Measurements from ENCODE around the gene CCDC57.
"Not testable (repeated sequence)": the region's sequence is repeated elsewhere in the genome, so short reads cannot be mapped to it uniquely, and the experiment has no call there.

CCDC57 gene

GRCh38 chr17:82210655-82211054, 2.0 kb downstream of the CCDC57 start:
- H3K27me3 ChIP-seq (replicated peaks in 2 of 5; ENCODE audit: control insufficient read depth in 4 of 5, insufficient read depth in 5 of 5, low read length in 4 of 5); H3K36me3 ChIP-seq (ENCODE audit: control insufficient read depth in 4 of 4, insufficient read depth in 4 of 4, low read length in 3 of 4); DNase-seq; CTCF ChIA-PET; H3K9me3 ChIP-seq (ENCODE audit: control extremely low read depth in 1 of 5, control insufficient read depth in 4 of 5, insufficient read depth in 2 of 5, low read depth in 1 of 5, low read length in 4 of 5); H3K4me3 ChIP-seq (ENCODE audit: control insufficient read depth in 1 of 7, extremely low read depth in 1 of 7, insufficient read depth in 4 of 7, low read depth in 2 of 7, low read length in 6 of 7); POLR2A ChIA-PET; H3K27ac ChIP-seq (ENCODE audit: insufficient read depth in 1 of 2, low read depth in 1 of 2, low read length in 2 of 2, poor library complexity in 1 of 2, severe bottlenecking in 2 of 2): not testable (repeated sequence)
- H3K4me1 ChIP-seq (ENCODE audit: control extremely low read depth in 1 of 4, control insufficient read depth in 4 of 4, insufficient read depth in 4 of 4, low read length in 3 of 4), result peaks cover 2 to 35% (median 27%) of the 10 kb centered on the region in 4 experiments
- WGBS (ENCODE audit: insufficient coverage), result 100% methylated on average over 2 of the region's 11 CpGs

GRCh38 chr17:82205720-82206508, 6.7 kb downstream of the CCDC57 start:
- H3K27me3 ChIP-seq (replicated peaks in 2 of 5; ENCODE audit: control insufficient read depth in 4 of 5, insufficient read depth in 5 of 5, low read length in 4 of 5), result no peaks in the 10 kb centered on the region
- H3K4me3 ChIP-seq (ENCODE audit: control insufficient read depth in 1 of 7, extremely low read depth in 1 of 7, insufficient read depth in 4 of 7, low read depth in 2 of 7, low read length in 6 of 7), result peak overlapping the region in 3 of 7 experiments; percentile 35 to 54 (median 42)
- no peaks in the 10 kb centered on the region for H3K9me3 ChIP-seq (ENCODE audit: control extremely low read depth in 1 of 5, control insufficient read depth in 4 of 5, insufficient read depth in 2 of 5, low read depth in 1 of 5, low read length in 4 of 5)
- ChIA-PET CTCF (interaction anchor here (0.8 to 2.5 kb wide), 14 partner anchors 8 to 331 kb away, joined by 3 to 13 read pairs (median 6); partner anchors contain the start of gene SLC16A3), POLR2A (interaction anchor here (0.8 to 1.6 kb wide), 5 partner anchors 9 to 35 kb away, joined by 3 to 5 read pairs (median 4); partner anchors contain the start of gene SLC16A3)
- DNase-seq, result peak; percentile 83 to 88 (median 87)
- H3K4me1 ChIP-seq (ENCODE audit: control extremely low read depth in 1 of 4, control insufficient read depth in 4 of 4, insufficient read depth in 4 of 4, low read length in 3 of 4), result peaks cover 2 to 28% (median 17%) of the 10 kb centered on the region in 4 experiments
- H3K36me3 ChIP-seq (ENCODE audit: control insufficient read depth in 4 of 4, insufficient read depth in 4 of 4, low read length in 3 of 4), result peaks cover 0 to 3% (median 0%) of the 10 kb centered on the region in 4 experiments
- 15% methylated on average over 20 of the region's 21 CpGs for WGBS (ENCODE audit: insufficient coverage)
- peak overlapping the region in 1 of 2 experiments; percentile 63 for H3K27ac ChIP-seq (ENCODE audit: insufficient read depth in 1 of 2, low read depth in 1 of 2, low read length in 2 of 2, poor library complexity in 1 of 2, severe bottlenecking in 2 of 2)

- CTCF ChIA-PET, result interaction anchor here (0.9 to 2.5 kb wide), 11 partner anchors 9 to 332 kb away, joined by 3 to 13 read pairs (median 6); no protein-coding TSS in a partner anchor
Observed at GRCh38 chr17:82204831-82205719, 7.6 kb downstream of the CCDC57 start.

GRCh38 chr17:82203920-82204319, 8.7 kb downstream of the CCDC57 start:
- no peak for DNase-seq
- POLR2A ChIA-PET, result no interaction called here
- 95% methylated on average over 18 of the region's 19 CpGs for WGBS (ENCODE audit: insufficient coverage)
- Histone ChIP-seq H3K4me1 (ENCODE audit: control extremely low read depth in 1 of 4, control insufficient read depth in 4 of 4, insufficient read depth in 4 of 4, low read length in 3 of 4) (peaks cover 2 to 41% (median 30%) of the 10 kb centered on the region in 4 experiments), H3K27me3 (replicated peaks in 2 of 5; ENCODE audit: control insufficient read depth in 4 of 5, insufficient read depth in 5 of 5, low read length in 4 of 5) (no peaks in the 10 kb centered on the region), H3K36me3 (ENCODE audit: control insufficient read depth in 4 of 4, insufficient read depth in 4 of 4, low read length in 3 of 4) (peaks cover 0 to 6% (median 0%) of the 10 kb centered on the region in 4 experiments), H3K9me3 (ENCODE audit: control extremely low read depth in 1 of 5, control insufficient read depth in 4 of 5, insufficient read depth in 2 of 5, low read depth in 1 of 5, low read length in 4 of 5) (no peaks in the 10 kb centered on the region), H3K4me3 (ENCODE audit: control insufficient read depth in 1 of 7, extremely low read depth in 1 of 7, insufficient read depth in 4 of 7, low read depth in 2 of 7, low read length in 6 of 7) (no peak overlapping the region), H3K27ac (ENCODE audit: insufficient read depth in 1 of 2, low read depth in 1 of 2, low read length in 2 of 2, poor library complexity in 1 of 2, severe bottlenecking in 2 of 2) (no peak overlapping the region)
- CTCF ChIA-PET, result interaction anchor here (1.5 to 2.1 kb wide), 2 partner anchors 8 to 32 kb away, joined by 6 to 8 read pairs; partner anchors contain the start of gene CCDC57

More at GRCh38 chr17:82204831-82205719, 7.6 kb downstream of the CCDC57 start:
- Histone ChIP-seq H3K9me3 (ENCODE audit: control extremely low read depth in 1 of 5, control insufficient read depth in 4 of 5, insufficient read depth in 2 of 5, low read depth in 1 of 5, low read length in 4 of 5) (no peaks in the 10 kb centered on the region), H3K4me1 (ENCODE audit: control extremely low read depth in 1 of 4, control insufficient read depth in 4 of 4, insufficient read depth in 4 of 4, low read length in 3 of 4) (peaks cover 2 to 37% (median 25%) of the 10 kb centered on the region in 4 experiments), H3K27ac (ENCODE audit: insufficient read depth in 1 of 2, low read depth in 1 of 2, low read length in 2 of 2, poor library complexity in 1 of 2, severe bottlenecking in 2 of 2) (no peak overlapping the region), H3K36me3 (ENCODE audit: control insufficient read depth in 4 of 4, insufficient read depth in 4 of 4, low read length in 3 of 4) (peaks cover 0 to 3% (median 0%) of the 10 kb centered on the region in 4 experiments), H3K4me3 (ENCODE audit: control insufficient read depth in 1 of 7, extremely low read depth in 1 of 7, insufficient read depth in 4 of 7, low read depth in 2 of 7, low read length in 6 of 7) (no peak overlapping the region), H3K27me3 (replicated peaks in 2 of 5; ENCODE audit: control insufficient read depth in 4 of 5, insufficient read depth in 5 of 5, low read length in 4 of 5) (no peaks in the 10 kb centered on the region)
- 88% methylated on average over 24 of the region's 25 CpGs for WGBS (ENCODE audit: insufficient coverage)
- DNase-seq, result peak in 1 of 3 donors; percentile 41
- POLR2A ChIA-PET, result interaction anchor here (1.0 to 1.4 kb wide), 3 partner anchors 24 to 36 kb away, joined by 4 to 5 read pairs (median 4); partner anchors contain the start of gene SLC16A3

- Histone ChIP-seq H3K9me3 (ENCODE audit: control extremely low read depth in 1 of 5, control insufficient read depth in 4 of 5, insufficient read depth in 2 of 5, low read depth in 1 of 5, low read length in 4 of 5) (no peaks in the 10 kb centered on the region), H3K4me1 (ENCODE audit: control extremely low read depth in 1 of 4, control insufficient read depth in 4 of 4, insufficient read depth in 4 of 4, low read length in 3 of 4) (peaks cover 2 to 41% (median 30%) of the 10 kb centered on the region in 4 experiments), H3K27ac (ENCODE audit: insufficient read depth in 1 of 2, low read depth in 1 of 2, low read length in 2 of 2, poor library complexity in 1 of 2, severe bottlenecking in 2 of 2) (no peak overlapping the region), H3K4me3 (ENCODE audit: control insufficient read depth in 1 of 7, extremely low read depth in 1 of 7, insufficient read depth in 4 of 7, low read depth in 2 of 7, low read length in 6 of 7) (no peak overlapping the region), H3K27me3 (replicated peaks in 2 of 5; ENCODE audit: control insufficient read depth in 4 of 5, insufficient read depth in 5 of 5, low read length in 4 of 5) (no peaks in the 10 kb centered on the region), H3K36me3 (ENCODE audit: control insufficient read depth in 4 of 4, insufficient read depth in 4 of 4, low read length in 3 of 4) (peaks cover 0 to 8% (median under 1%) of the 10 kb centered on the region in 4 experiments)
- ChIA-PET POLR2A (interaction anchor here (0.6 kb wide), 1 partner anchor 113 kb away, joined by 4 read pairs; no protein-coding TSS in a partner anchor), CTCF (interaction anchor here (1.1 to 2.1 kb wide), 4 partner anchors 9 to 38 kb away, joined by 3 to 8 read pairs (median 4); partner anchors contain the start of gene CCDC57)
- peak in 1 of 3 donors; percentile 10 for DNase-seq
- 49% methylated on average over 2 of the region's 10 CpGs for WGBS (ENCODE audit: insufficient coverage)
Observed at GRCh38 chr17:82202981-82203380, 9.7 kb downstream of the CCDC57 start.

- Histone ChIP-seq H3K27me3 (replicated peaks in 2 of 5; ENCODE audit: control insufficient read depth in 4 of 5, insufficient read depth in 5 of 5, low read length in 4 of 5) (no peaks in the 10 kb centered on the region), H3K36me3 (ENCODE audit: control insufficient read depth in 4 of 4, insufficient read depth in 4 of 4, low read length in 3 of 4) (peaks cover 0 to 18% (median 6%) of the 10 kb centered on the region in 4 experiments), H3K4me1 (ENCODE audit: control extremely low read depth in 1 of 4, control insufficient read depth in 4 of 4, insufficient read depth in 4 of 4, low read length in 3 of 4) (peaks cover 2 to 40% (median 29%) of the 10 kb centered on the region in 4 experiments), H3K4me3 (ENCODE audit: control insufficient read depth in 1 of 7, extremely low read depth in 1 of 7, insufficient read depth in 4 of 7, low read depth in 2 of 7, low read length in 6 of 7) (peak overlapping the region in 3 of 7 experiments; percentile 6 to 20 (median 11)), H3K27ac (ENCODE audit: insufficient read depth in 1 of 2, low read depth in 1 of 2, low read length in 2 of 2, poor library complexity in 1 of 2, severe bottlenecking in 2 of 2) (no peak overlapping the region), H3K9me3 (ENCODE audit: control extremely low read depth in 1 of 5, control insufficient read depth in 4 of 5, insufficient read depth in 2 of 5, low read depth in 1 of 5, low read length in 4 of 5) (no peaks in the 10 kb centered on the region)
- no peak for DNase-seq
- WGBS (ENCODE audit: insufficient coverage), result 97% methylated on average over 20 of the region's 23 CpGs
- ChIA-PET POLR2A (interaction anchor here (0.9 to 1.2 kb wide), 2 partner anchors 30 to 97 kb away, joined by 3 to 5 read pairs; no protein-coding TSS in a partner anchor), CTCF (interaction anchor here (0.8 to 1.5 kb wide), 7 partner anchors 12 to 164 kb away, joined by 3 to 6 read pairs (median 3); partner anchors contain the start of genes CCDC57 and DCXR)
Observed at GRCh38 chr17:82201498-82201910, 11.1 kb downstream of the CCDC57 start.

All from common myeloid progenitor, CD34-positive (primary cell).